ENCODE measurements around the gene RSPO3. TPM values are rescaled to one million over a fixed set of nuclear protein-coding genes. Genes with fewer than 3 reads are reported as not detected.

Gene RSPO3
- polyA plus RNA-seq, 3 donors: 14.4 to 22.3 (median 19.7) TPM

DNA sequence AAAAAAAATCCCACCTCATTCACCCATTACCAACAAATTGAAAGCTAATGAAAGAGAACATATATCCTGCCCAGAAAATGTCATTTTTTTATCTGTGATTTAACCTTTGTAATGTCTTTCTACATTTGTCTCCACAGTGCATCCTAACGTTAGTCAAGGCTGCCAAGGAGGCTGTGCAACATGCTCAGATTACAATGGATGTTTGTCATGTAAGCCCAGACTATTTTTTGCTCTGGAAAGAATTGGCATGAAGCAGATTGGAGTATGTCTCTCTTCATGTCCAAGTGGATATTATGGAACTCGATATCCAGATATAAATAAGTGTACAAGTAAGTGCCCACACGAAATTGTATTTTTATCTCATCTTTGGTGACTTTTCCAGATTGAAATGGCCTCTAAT is 30.0 kb downstream of the RSPO3 start:
- no peak for DNase-seq (ENCODE audit: low read depth in 3 of 3, low spot score in 2 of 3)

DNA sequence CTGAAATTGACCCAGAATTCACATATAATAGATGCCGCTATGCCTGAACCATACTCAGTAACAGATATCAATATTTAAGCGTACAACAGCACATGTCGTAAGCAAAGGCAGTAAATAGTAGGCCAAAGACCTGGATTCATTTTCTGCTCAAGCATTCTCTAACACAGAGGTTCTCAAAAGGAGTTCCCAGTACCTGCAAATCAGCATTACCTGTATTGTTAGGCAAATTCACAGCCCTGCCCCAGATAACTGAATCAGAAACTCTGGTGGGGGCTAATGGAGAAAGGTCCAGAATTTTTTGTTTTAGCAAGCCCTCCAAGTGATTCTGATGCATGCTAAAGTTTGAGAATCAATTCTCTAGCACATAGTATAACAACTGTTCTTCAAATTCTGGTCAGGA is 36.0 kb downstream of the RSPO3 start:
- no peak for DNase-seq (ENCODE audit: low read depth in 3 of 3, low spot score in 2 of 3)

GRCh38 chr6:127160484-127160883 is 42.0 kb downstream of the RSPO3 start:
- DNase-seq (ENCODE audit: low read depth in 3 of 3, low spot score in 2 of 3): no peak

- DNase-seq (ENCODE audit: low read depth in 3 of 3, low spot score in 2 of 3): no peak
These were observed 44.4 kb downstream of the RSPO3 start for GRCh38 chr6:127162836-127163235.

DNA sequence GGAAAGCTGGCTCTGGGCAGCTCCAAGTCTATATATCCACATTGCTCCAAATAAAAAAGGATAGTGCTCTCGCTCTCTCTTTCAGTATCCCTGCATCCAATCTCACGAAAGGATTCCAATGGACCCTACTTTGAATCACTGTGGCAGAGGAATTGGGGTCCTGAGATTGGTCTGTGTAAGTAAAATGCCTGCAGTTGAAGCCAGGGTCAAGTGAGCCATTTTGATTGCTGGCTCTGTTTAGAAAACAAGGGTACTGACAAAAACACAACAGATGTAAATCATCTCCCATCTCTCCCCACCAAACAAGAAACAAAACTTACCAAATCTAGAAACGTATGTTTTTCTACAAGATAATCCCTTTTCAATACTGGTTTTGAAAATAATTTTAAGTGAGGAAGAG is 45.6 kb downstream of the RSPO3 start:
- no peak for DNase-seq (ENCODE audit: low read depth in 3 of 3, low spot score in 2 of 3)

GRCh38 chr6:127164565-127164964 is 46.1 kb downstream of the RSPO3 start:
- no peak for DNase-seq (ENCODE audit: low read depth in 3 of 3, low spot score in 2 of 3)

DNA sequence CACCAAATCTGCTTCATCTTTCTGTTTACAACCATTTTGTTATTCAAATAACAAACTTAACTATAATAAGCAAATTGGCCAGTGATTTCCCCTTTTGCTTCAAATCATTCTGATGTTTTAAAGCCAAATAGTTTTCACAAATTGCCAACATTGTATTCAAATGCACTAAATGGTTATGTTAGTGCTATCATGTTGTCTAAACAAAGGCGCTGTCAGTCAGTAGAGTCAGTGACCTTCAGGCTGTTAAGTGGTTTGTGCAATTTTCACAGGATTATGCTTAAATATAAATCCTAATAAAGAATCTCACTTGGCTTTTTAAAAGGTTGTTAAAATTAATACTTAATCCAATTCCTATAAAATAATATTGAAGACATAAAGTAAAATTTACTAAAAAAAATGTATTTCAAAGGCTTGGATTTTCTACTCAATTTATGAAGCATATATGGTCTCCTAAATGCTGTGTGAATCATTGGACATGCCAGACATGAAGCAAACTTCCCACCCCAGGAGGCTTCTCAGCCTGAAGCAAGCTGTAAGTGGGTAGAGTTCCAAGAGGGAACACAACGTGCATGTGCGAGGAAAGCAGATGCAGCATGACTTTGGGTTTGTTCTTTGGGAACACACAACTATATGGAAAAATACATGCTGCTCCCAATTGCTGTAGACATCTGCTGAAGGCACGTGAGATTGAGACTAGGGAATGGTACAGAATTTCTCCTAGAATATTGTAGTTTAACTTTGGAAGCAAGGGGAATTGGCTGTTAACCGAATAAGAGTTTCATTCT is 54.9 kb downstream of the RSPO3 start:
- DNase-seq (ENCODE audit: low read depth in 3 of 3, low spot score in 2 of 3): no peak

- no peak for DNase-seq (ENCODE audit: low read depth in 3 of 3, low spot score in 2 of 3)
These were observed 57.7 kb downstream of the RSPO3 start for GRCh38 chr6:127176146-127176545.

DNA sequence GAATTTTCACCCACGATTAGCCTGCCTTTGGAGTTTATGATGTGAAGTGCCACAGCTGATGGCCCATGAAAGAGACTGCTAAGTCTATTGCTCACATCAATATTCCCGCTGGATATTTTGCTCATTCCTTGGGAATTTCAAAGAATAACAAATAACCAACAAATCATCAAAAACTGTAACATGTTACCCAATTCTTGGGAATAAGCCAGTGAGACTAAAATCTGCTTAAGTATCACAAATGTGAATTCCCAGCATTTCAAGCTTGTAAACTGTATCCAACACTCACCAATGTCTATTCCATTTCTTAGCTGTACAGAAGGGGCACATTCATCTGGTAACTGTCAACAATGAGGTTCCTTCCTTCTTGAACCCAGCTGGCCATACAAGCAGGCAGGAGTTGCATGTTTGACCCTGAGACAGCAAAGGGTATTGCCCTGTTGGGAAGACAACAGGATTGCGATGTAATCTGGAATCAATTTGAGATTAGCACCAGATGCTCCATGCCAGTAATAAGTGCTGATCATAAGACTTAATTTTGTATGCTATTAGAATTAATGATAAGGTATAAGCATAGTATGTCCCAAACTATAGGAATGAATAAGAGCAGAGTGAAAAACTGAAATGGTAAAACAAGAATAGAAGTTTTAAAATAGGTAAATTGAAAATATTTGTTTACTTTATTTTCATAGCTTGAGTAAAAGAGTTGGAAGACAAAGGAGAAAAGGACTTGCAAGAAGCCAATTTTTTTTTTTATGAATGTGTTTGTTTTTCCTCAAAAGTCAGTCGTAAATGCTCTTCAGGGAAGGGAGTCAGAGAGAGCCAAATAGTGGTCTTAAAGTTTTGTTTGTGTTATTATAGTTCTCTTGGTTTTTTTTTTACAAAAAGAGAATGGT is 58.8 kb downstream of the RSPO3 start:
- DNase-seq (ENCODE audit: low read depth in 3 of 3, low spot score in 2 of 3): no peak

GRCh38 chr6:127177923-127178231 is 59.4 kb downstream of the RSPO3 start:
- DNase-seq (ENCODE audit: low read depth in 3 of 3, low spot score in 2 of 3): no peak

DNA sequence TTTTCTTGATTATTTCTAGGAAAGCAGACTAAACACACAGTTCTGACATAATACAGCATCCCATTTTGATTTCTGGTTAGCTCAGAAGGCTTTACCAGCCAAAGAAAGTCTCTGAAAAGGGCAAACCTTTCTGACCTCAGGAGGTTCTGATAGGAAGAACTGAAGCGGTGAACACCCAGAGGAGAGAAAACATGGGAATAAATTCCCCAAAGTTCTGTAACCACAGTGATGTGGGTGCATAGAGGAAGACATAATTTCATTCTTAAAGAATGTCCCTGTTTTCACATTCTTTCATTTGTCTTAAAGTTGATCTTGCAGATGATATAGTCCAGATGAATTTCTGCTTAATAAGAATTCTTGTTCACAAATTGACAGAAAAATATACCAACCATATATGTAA is 60.3 kb downstream of the RSPO3 start:
- no peak for DNase-seq (ENCODE audit: low read depth in 3 of 3, low spot score in 2 of 3)

DNA sequence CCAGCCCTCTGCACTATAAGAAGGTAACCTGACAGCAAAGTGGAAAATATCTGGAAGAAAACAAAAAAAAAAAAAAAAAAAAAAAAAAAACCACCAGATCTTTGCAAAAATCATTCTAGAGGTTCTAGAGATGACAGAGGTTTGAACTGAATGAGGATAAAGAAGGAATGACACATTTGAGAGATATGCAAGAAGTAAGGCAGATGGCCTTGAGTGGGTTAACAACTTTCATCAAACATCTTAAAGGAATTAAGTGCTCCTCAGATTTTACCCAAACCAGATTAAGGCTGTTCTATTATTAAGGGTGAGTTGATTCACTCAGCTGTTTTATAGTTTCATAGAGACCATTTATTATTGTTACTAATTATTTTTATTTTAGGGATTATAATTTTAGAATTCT is 62.0 kb downstream of the RSPO3 start:
- no peak for DNase-seq (ENCODE audit: low read depth in 3 of 3, low spot score in 2 of 3)

DNA sequence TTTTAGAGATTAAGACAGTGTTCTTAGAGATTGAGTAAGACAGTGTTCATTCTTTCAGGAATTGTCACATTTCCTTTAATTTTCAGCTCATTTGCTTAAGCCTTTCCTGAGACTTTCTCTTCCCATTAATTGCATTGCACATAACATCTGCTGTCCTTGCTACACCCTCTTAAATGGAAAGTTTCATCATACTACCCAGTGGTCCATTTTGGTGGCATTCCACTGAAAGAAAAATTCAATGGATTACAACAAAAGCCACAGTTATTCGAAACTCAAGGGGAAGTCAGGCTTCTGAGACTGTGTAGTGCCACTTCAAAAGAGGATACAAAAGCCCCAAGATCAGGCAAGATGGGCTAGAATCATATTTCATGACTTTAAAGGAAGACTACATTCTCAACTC is 64.0 kb downstream of the RSPO3 start:
- DNase-seq (ENCODE audit: low read depth in 3 of 3, low spot score in 2 of 3): no peak

- DNase-seq (ENCODE audit: low read depth in 3 of 3, low spot score in 2 of 3): no peak
These were observed 67.0 kb downstream of the RSPO3 start for GRCh38 chr6:127185437-127185995.

DNA sequence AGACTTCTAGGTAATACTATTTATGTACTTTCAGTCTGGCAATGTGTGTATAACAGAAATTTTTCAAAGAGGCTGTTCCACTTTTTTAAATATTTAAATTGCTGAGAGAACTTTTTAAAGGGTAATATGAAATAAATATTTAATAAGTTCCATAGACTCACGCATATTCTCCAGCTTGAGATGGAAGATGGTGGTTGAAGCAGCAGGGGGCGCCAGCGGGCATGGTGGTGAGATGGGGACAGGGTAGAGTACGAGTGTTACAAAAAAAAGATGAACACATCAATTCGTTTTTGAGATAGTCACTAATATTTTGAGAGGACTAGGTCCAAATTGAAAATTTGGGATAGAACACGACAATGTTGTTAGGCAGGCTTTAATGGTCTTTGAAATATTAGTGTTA is 68.4 kb downstream of the RSPO3 start:
- DNase-seq (ENCODE audit: low read depth in 3 of 3, low spot score in 2 of 3): no peak

- DNase-seq (ENCODE audit: low read depth in 3 of 3, low spot score in 2 of 3): no peak
These were observed 70.3 kb downstream of the RSPO3 start for GRCh38 chr6:127188744-127189143.

- DNase-seq (ENCODE audit: low read depth in 3 of 3, low spot score in 2 of 3): no peak
These were observed 72.1 kb downstream of the RSPO3 start for GRCh38 chr6:127190552-127190951.

- DNase-seq (ENCODE audit: low read depth in 3 of 3, low spot score in 2 of 3): no peak
These were observed 73.2 kb downstream of the RSPO3 start for GRCh38 chr6:127191716-127192115.

DNA sequence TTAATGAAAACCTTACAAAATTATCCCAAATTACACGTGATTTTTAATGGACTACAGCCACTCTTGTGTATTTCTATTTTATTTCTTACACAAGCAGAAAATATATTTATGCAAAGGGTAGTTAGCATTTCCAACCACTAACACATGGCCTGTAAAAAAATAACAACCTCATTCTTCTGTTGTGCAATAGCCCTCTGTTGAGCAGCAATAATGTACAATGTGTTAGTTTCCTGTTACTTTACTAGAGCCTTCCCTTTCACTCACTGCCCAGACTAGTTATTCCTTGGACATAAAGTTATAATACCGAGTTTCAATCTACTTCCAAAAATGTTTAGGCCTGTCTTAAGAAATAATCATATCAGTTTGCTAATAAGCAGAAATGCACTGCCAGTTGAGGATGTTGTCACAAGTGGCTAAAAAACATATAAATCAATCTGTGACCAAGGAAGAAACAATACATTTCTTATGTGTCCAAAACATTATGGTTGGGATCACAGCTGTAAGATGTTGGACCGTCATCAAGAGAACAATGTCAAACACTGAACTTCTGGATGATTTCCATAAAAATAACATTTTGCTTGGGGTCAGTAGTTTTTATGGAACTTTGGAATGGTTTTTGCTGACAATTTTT is 74.6 kb downstream of the RSPO3 start:
- no peak for DNase-seq (ENCODE audit: low read depth in 3 of 3, low spot score in 2 of 3)

DNA sequence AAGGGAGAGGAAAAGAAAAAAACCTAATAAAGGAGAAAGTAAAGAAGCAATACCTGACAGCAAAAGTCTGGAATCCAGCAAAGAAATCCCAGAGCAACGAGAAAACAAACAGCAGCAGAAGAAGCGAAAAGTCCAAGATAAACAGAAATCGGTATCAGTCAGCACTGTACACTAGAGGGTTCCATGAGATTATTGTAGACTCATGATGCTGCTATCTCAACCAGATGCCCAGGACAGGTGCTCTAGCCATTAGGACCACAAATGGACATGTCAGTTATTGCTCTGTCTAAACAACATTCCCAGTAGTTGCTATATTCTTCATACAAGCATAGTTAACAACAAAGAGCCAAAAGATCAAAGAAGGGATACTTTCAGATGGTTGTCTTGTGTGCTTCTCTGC is 77.4 kb downstream of the RSPO3 start:
- no peak for DNase-seq (ENCODE audit: low read depth in 3 of 3, low spot score in 2 of 3)

- no peak for DNase-seq (ENCODE audit: low read depth in 3 of 3, low spot score in 2 of 3)
These were observed 80.1 kb downstream of the RSPO3 start for GRCh38 chr6:127198549-127198948.
